Progenitor cell of endocrine pancreas (in vitro differentiated cells): ENCODE data around the gene ITFG2. TPM values are rescaled to one million over a fixed set of nuclear protein-coding genes. Genes with fewer than 3 reads are reported as not detected.

Experiments
- DNase-seq: peaks from one replicate; pipeline ENCODE4 v3.0.0; 2021; ENCODE audit warnings: low spot score; ENCODE audit not compliant: unreplicated experiment
- H3K27ac Mint-ChIP-seq: 2 replicates; pipeline ENCODE4 v1.8.0; 2021; ENCODE audit warnings: mild to moderate bottlenecking, moderate library complexity, mixed read lengths
- H3K27me3 Mint-ChIP-seq: 2 replicates; pipeline ENCODE4 v1.8.0; 2021; ENCODE audit warnings: mixed read lengths
- H3K36me3 Mint-ChIP-seq: 2 replicates; pipeline ENCODE4 v1.8.0; 2022; ENCODE audit warnings: mixed read lengths; ENCODE audit not compliant: insufficient read depth
- H3K4me1 Mint-ChIP-seq: 2 replicates; pipeline ENCODE4 v1.8.0; 2021; ENCODE audit warnings: low read depth, mixed read lengths
- H3K4me3 Mint-ChIP-seq: 2 replicates; pipeline ENCODE4 v1.8.0; 2021; ENCODE audit warnings: low read depth, mild to moderate bottlenecking, moderate library complexity, mixed read lengths
- H3K9me3 Mint-ChIP-seq: 2 replicates; pipeline ENCODE4 v1.8.0; 2021; ENCODE audit warnings: low read depth, mixed read lengths
- total RNA-seq: library from RNA; stranded (reverse); gene quantifications from 2 replicates; pipeline ENCODE4 v1.2.1, GENCODE V29; 2021
- TF ChIP-seq, protein P1 (sequence below): fragments of 200-600 bp; sonication (generic); IDR thresholded peaks from one replicate; pipeline ENCODE4 v1.5.0; 2021; ENCODE audit warnings: antibody characterized with exemption, mild to moderate bottlenecking; ENCODE audit not compliant: unreplicated experiment

Gene ITFG2
- total RNA-seq, 1 donor from 2014 or later, result 85.3 TPM

DNA sequence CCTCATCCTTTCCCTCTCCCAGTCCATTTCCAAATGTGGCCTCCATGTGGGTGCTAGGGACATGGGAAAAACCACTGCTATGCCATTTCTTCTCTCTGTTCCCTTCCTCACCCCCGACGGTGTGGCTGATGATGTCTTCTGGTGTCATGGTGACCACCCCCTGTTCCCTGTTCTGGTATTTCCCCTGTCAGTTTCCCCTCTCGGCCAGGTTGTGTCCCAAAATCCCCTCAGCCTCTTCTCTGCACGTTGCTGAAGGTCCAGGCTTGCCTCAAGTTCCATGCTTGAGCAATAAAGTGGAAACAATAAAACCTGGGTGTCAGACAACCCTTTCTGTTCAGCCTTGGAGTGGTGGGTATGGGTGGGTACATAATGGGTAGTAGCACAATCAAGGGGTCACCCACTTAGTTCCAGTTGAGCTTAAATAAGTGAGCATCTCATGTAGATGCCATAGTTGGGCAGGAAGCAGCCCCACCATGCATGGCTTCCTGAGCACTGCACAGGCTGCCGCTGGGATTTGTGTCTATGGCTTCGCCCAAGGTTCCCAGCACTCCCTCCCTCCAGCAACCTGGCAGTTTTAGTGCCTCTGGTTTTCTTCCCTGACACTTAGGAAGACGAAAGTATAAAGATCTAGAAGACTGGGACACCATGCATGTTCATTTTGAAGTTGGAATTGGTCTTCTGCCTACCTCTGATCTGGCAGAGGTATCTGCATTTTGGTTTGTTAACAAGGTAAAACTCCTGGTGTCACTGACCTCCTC is 8.7 kb upstream of the ITFG2 start:
- no peak overlapping the region for H3K27ac Mint-ChIP-seq
- H3K9me3 Mint-ChIP-seq, result no peaks in the 10 kb centered on the region
- H3K36me3 Mint-ChIP-seq, result peaks cover 42% of the 10 kb centered on the region
- DNase-seq, result no peak
- TF ChIP-seq, protein P1, sequence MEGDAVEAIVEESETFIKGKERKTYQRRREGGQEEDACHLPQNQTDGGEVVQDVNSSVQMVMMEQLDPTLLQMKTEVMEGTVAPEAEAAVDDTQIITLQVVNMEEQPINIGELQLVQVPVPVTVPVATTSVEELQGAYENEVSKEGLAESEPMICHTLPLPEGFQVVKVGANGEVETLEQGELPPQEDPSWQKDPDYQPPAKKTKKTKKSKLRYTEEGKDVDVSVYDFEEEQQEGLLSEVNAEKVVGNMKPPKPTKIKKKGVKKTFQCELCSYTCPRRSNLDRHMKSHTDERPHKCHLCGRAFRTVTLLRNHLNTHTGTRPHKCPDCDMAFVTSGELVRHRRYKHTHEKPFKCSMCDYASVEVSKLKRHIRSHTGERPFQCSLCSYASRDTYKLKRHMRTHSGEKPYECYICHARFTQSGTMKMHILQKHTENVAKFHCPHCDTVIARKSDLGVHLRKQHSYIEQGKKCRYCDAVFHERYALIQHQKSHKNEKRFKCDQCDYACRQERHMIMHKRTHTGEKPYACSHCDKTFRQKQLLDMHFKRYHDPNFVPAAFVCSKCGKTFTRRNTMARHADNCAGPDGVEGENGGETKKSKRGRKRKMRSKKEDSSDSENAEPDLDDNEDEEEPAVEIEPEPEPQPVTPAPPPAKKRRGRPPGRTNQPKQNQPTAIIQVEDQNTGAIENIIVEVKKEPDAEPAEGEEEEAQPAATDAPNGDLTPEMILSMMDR, result no peak
- no peaks in the 10 kb centered on the region for H3K4me1 Mint-ChIP-seq
- no peak overlapping the region for H3K4me3 Mint-ChIP-seq
- no peaks in the 10 kb centered on the region for H3K27me3 Mint-ChIP-seq

DNA sequence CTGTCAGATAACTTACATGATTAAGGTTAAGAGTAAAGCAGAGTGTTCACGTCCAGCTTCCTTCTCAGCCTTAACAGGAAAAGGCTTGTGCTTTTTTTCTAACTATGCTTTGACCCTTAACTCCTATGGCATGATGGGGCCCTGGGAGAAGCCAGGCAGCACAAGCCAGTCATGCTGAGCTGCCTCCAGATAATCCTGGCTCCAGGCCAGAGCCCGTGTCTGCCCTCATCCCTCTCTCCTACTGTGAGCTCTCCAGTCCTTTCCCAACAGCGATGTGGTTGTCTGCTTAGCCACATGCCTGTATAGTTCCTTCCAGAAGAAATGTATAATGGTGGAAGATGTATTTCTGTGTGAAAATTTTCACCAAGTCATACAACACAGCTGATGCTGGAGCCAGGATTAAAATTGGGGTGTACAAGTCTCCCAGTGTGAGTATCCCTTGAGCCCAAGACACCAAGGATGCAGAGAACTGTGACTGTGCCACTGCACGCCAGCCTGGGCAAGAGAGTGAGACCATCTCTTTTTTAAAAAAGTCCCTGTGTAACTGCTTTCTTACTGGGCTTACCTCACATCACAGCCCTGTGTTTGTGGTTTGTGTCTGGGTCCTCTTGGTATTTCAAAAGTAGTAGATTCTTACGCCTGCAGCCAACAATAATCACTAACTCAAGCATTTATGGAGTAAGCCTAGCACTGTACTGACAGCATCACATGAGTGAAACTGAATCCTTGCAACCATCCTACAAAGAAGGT is 7.9 kb upstream of the ITFG2 start:
- H3K9me3 Mint-ChIP-seq, result no peaks in the 10 kb centered on the region
- peaks cover 35% of the 10 kb centered on the region for H3K36me3 Mint-ChIP-seq
- no peak overlapping the region for H3K27ac Mint-ChIP-seq
- no peak overlapping the region for H3K4me3 Mint-ChIP-seq
- no peak for DNase-seq
- TF ChIP-seq, protein P1, result no peak
- no peaks in the 10 kb centered on the region for H3K4me1 Mint-ChIP-seq
- H3K27me3 Mint-ChIP-seq, result no peaks in the 10 kb centered on the region

DNA sequence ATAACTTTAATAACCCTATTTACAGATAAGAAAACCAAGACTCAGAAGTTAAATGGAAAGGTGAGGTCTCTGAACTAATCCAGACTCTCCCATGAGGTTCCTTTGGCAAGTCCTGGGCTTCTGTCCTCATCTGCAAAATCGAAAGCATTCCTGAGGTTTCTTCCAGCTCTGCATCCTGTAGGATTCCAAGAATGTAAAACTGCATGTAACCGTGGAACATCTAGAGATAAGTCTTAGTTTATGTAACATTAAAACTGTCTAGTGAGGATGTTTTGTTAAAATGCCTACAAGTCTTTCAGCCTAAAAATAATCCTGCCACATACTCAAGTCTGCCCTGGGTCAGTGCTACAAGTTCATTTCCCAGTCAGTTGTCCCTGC is 7.3 kb upstream of the ITFG2 start:
- Mint-ChIP-seq H3K4me1 (no peaks in the 10 kb centered on the region), H3K27ac (no peak overlapping the region), H3K4me3 (no peak overlapping the region), H3K9me3 (no peaks in the 10 kb centered on the region), H3K36me3 (peaks cover 32% of the 10 kb centered on the region), H3K27me3 (no peaks in the 10 kb centered on the region)
- TF ChIP-seq, protein P1, result no peak
- no peak for DNase-seq

DNA sequence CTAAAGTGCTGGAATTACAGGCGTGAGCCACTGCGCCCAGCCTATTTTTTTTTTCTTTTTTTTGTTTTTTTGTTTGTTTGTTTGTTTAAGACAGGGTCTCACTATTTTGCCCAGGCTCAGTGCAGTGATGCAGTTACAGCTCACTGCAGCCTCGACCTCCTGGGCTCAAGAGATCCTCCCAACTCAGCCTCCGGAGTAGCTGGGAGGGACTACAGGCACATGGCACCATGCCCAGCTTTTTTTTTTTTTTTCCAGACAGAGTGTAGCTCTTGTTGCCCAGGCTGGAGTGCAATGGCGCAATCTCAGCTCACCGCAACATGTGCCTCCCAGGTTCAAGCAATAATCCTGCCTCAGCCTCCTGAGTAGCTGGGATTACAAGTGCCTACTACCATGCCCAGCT is 5.8 kb upstream of the ITFG2 start:
- Mint-ChIP-seq H3K9me3 (no peaks in the 10 kb centered on the region), H3K27me3 (no peaks in the 10 kb centered on the region), H3K4me1 (peaks cover 3% of the 10 kb centered on the region), H3K27ac (no peak overlapping the region), H3K36me3 (peaks cover 20% of the 10 kb centered on the region), H3K4me3 (no peak overlapping the region)
- TF ChIP-seq, protein P1, result no peak
- DNase-seq, result no peak

DNA sequence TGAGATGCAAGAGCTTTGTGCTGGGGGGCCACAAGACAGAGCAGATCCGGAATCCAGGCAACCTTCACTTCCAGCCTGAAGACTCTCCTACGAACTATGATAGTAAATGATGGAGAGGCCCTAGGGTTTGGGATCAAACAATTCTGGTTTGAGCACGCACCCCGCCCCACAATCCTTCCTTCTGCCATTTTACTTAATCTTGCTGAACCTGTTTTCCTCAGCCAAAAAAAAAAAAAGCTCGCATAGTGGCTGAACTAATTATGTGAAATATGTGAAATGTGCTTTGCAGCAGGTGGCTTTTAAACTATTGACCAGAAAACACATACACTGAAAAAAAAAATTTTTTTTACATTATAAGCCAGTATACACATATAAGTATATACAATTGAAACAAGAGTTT is 667 bp upstream of the ITFG2 start:
- DNase-seq, result no peak
- no peaks in the 10 kb centered on the region for H3K9me3 Mint-ChIP-seq
- peak overlapping the region; percentile 66 for H3K27ac Mint-ChIP-seq

More for the DNA sequence above, 667 bp upstream of the ITFG2 start:
- TF ChIP-seq, protein P1, result no peak
- peak overlapping the region; percentile 3 for H3K4me3 Mint-ChIP-seq
- no peaks in the 10 kb centered on the region for H3K27me3 Mint-ChIP-seq
- H3K4me1 Mint-ChIP-seq, result peaks cover 14% of the 10 kb centered on the region
- peaks cover 4% of the 10 kb centered on the region for H3K36me3 Mint-ChIP-seq
